OCI-LY1 (cell line): Measurements from ENCODE around the gene TPRX2.

Experiments
- EZH2 ChIP-seq: fragments of 200-600 bp; sonication (generic), shearing (Covaris generic); IDR thresholded peaks from 2 replicates; pipeline ENCODE4 v1.8.0; 2017; ENCODE audit warnings: borderline replicate concordance, mixed run types, mild to moderate bottlenecking, antibody characterized with exemption, low read length, moderate library complexity, mixed read lengths
- TF ChIP-seq, protein P1 (sequence below): fragments of 200-600 bp; sonication (generic), shearing (Covaris generic); IDR thresholded peaks from 2 replicates; pipeline ENCODE4 v1.5.1; 2017; ENCODE audit warnings: mild to moderate bottlenecking, antibody characterized with exemption, low read length, moderate library complexity, mixed read lengths

DNA sequence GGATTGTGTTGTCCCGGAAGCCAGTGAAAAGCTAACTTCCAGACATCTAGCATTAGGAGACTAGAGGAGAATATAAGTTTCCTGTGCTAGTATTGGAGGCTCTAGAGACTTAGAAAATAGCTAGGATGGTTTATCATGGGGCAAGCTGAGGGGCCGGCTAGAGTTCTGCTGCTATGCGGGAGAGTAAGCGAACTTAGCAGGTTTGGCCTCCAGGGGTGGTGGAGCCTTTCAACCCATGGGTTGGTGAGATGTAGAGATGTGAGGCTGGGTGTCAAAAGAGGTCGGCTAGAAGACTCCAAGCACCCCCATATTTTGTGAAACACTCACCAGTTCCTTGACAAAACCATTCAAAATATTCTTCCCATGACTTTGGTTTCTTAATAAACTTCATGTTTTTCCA lies 22.7 kb downstream of the TPRX2 start:
- TF ChIP-seq, protein P1, sequence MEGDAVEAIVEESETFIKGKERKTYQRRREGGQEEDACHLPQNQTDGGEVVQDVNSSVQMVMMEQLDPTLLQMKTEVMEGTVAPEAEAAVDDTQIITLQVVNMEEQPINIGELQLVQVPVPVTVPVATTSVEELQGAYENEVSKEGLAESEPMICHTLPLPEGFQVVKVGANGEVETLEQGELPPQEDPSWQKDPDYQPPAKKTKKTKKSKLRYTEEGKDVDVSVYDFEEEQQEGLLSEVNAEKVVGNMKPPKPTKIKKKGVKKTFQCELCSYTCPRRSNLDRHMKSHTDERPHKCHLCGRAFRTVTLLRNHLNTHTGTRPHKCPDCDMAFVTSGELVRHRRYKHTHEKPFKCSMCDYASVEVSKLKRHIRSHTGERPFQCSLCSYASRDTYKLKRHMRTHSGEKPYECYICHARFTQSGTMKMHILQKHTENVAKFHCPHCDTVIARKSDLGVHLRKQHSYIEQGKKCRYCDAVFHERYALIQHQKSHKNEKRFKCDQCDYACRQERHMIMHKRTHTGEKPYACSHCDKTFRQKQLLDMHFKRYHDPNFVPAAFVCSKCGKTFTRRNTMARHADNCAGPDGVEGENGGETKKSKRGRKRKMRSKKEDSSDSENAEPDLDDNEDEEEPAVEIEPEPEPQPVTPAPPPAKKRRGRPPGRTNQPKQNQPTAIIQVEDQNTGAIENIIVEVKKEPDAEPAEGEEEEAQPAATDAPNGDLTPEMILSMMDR, result no peak
- TF ChIP-seq EZH2, result no peak
